Lower leg skin (tissue), 3 donors: Measurements from ENCODE around the gene PGP.

Experiments
- CTCF ChIP-seq, 3 donors: fragments of 450-650 bp; IDR thresholded peaks; one replicate each; pipeline ENCODE4 v1.5.1; 2016; ENCODE audit warnings: antibody characterized with exemption in 3 of 3, mild to moderate bottlenecking in 3 of 3, moderate library complexity in 2 of 3
- POLR2A ChIP-seq, 2 donors: fragments of 450-650 bp; IDR thresholded peaks; one replicate each; pipeline ENCODE4 v1.6.1; 2016 to 2017; ENCODE audit warnings: antibody characterized with exemption in 2 of 2, mild to moderate bottlenecking in 1 of 2, moderate library complexity in 1 of 2

DNA sequence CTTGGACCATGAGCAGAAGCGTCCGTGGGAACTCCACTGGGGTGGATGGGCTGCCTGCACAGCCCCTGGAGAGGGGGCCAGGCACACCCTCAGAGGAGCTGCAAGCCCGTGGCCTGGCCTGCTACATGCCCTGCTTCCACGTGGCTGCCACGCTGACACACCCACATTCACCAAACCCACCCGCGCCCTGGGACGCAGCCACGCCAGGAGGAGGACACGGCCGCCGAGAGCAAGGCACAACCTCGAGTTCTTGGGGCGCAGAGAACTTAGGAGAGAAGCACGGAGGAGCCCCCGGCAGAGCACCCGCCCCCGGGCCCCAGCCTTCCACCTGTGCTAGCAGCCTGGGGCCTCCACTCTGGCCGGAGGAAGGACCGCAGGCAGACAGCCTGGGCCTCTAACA, 37.1 kb downstream of the PGP start:
- TF ChIP-seq POLR2A (IDR thresholded peaks at IDR 0.05) (no peak), CTCF (IDR thresholded peaks at IDR 0.05) (no peak)
